Measurements from ENCODE around the gene DGKH. TPM values are rescaled to one million over a fixed set of nuclear protein-coding genes. Genes with fewer than 3 reads are reported as not detected.

The DGKH gene
- total RNA-seq, 1 experiment from 2014 or later: 7.3 TPM

DNA sequence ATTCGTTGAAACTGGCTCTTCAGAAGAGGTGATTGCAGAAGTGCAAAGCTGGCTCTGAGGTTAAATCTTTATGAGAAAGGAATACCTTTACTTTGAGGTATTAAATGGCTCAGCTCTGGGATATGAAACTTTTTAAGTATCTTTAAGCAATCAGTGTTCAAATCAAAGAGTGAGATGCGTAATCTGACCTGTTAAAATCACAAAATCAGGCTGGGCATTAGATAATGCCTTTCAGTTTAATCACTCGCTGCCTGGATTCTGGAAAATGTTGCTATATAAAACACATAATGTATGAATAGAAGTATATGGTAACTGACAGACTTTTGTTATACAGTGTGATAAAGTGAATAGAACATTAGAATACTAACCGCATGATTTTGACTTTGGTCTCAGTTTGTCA, 2.0 kb upstream of the DGKH start:
- DNase-seq: no peak
- H3K9me2 ChIP-seq (replicated peaks; ENCODE audit: insufficient read depth, low read length): no peaks in the 10 kb centered on the region

DNA sequence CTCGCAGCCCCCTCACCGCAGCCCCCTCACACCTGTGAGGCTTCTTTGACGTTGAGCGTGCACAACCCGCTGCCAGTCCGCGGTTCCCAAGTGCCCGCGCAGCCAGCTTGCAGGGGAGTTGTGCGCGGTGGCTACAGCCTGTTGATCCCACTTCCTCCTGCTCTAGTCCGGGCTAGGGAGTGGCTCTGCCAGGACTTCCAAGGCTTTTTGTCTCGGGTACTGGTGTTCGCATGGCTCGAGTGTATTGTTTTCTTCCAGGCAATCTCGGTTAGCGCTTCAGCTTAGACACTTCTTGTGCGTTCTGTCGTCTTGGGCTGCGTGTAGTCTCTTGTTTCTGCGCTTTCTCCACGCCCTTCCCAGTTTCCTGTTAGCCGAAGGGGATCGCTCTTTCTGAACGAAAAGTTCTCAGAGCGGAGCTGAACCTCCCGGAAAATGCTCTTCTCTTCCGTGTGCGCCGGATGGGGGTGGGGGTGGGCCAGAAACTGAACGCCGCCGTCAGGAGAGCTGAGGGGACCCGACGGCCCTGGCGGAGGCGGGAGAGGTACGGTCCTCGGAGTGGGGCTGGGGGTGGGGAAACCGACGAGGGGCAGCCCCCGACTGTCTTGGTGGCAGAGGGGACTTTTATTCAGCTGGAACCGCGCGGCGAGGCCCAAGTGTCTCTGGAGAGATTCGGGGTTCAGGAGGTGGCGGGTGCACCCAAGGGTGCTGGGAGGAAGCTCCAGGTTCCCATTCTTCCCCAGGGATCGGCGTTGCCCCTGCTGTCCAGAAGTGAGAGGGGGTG, 697 bp upstream of the DGKH start:
- Histone ChIP-seq H3K27me3 (ENCODE audit: low read length) (no peaks in the 10 kb centered on the region), H3K79me2 (ENCODE audit: low read length) (no peaks in the 10 kb centered on the region), H3K9me2 (replicated peaks; ENCODE audit: insufficient read depth, low read length) (no peaks in the 10 kb centered on the region), H3K4me2 (ENCODE audit: low read depth, low read length, poor library complexity, severe bottlenecking) (peak overlapping the region; percentile 94), H3K4me1 (ENCODE audit: low read length) (peaks cover 15% of the 10 kb centered on the region), H3K27ac (ENCODE audit: low read length) (no peak overlapping the region), H3K9ac (ENCODE audit: low read length) (peak overlapping the region; percentile 81), H3K4me3 (ENCODE audit: low read length) (peak overlapping the region; percentile 92), H3K9me3 (ENCODE audit: low read length) (no peaks in the 10 kb centered on the region), H4K20me1 (ENCODE audit: insufficient read depth, low read depth, low read length) (peaks cover 22% of the 10 kb centered on the region; the same call in 1 of the 2 replicates), H2AFZ (ENCODE audit: low read length) (peak overlapping the region; percentile 65; the same call in 1 of the 2 replicates), H3K36me3 (ENCODE audit: insufficient read depth, low read length) (no peaks in the 10 kb centered on the region)
- peak; percentile 46 for DNase-seq

More for the DNA sequence above, 2.0 kb upstream of the DGKH start:
- Histone ChIP-seq H3K4me2 (ENCODE audit: low read depth, low read length, poor library complexity, severe bottlenecking) (no peak overlapping the region), H3K79me2 (ENCODE audit: low read length) (no peaks in the 10 kb centered on the region), H3K9ac (ENCODE audit: low read length) (no peak overlapping the region), H3K4me3 (ENCODE audit: low read length) (no peak overlapping the region), H3K4me1 (ENCODE audit: low read length) (peaks cover 21% of the 10 kb centered on the region), H3K27ac (ENCODE audit: low read length) (no peak overlapping the region), H3K9me3 (ENCODE audit: low read length) (no peaks in the 10 kb centered on the region), H3K36me3 (ENCODE audit: insufficient read depth, low read length) (no peaks in the 10 kb centered on the region), H4K20me1 (ENCODE audit: insufficient read depth, low read depth, low read length) (peaks cover 31% of the 10 kb centered on the region), H3K27me3 (ENCODE audit: low read length) (no peaks in the 10 kb centered on the region), H2AFZ (ENCODE audit: low read length) (no peak overlapping the region)

DNA sequence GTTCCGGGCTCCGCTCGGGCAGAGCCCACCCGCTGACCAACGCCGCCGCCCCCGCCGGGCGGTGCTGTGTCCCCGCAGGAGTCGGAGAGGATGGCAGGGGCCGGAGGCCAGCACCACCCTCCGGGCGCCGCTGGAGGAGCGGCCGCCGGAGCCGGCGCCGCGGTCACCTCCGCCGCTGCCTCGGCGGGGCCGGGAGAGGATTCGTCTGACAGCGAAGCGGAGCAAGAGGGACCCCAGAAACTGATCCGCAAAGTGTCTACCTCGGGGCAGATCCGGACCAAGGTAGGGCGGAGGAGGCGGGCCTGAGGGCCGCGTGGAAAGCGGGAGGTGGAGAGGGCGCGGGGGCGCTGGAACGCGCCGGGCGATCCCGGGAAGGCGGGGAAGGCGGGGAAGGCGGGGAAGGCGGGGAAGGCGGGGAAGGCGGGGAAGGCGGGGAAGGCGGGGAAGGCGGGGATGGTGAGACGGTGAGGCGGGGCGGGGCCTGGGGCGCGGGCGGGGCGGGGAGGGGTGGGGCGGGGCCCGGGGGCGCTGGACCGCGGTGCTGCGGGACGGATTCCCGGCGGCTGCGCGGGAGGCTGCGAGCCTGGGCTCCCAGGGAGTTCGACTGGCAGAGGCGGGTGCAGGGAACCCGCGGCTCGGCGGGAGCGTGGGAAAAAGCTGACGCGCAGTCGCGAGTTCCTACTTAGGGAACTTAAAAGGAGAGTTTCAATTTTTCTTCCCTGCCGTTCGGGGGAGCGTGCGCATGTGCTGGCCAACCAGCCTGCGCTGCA, 421 bp downstream of the DGKH start:
- H3K36me3 ChIP-seq (ENCODE audit: insufficient read depth, low read length): no peaks in the 10 kb centered on the region
- H3K9me3 ChIP-seq (ENCODE audit: low read length): no peaks in the 10 kb centered on the region
- no peaks in the 10 kb centered on the region for H3K27me3 ChIP-seq (ENCODE audit: low read length)
- DNase-seq: peak; percentile 77
- peaks cover 15% of the 10 kb centered on the region for H3K4me1 ChIP-seq (ENCODE audit: low read length)
- no peaks in the 10 kb centered on the region for H3K9me2 ChIP-seq (replicated peaks; ENCODE audit: insufficient read depth, low read length)
- H3K4me2 ChIP-seq (ENCODE audit: low read depth, low read length, poor library complexity, severe bottlenecking): peak overlapping the region; percentile 94
- no peaks in the 10 kb centered on the region for H3K79me2 ChIP-seq (ENCODE audit: low read length)
- no peak overlapping the region for H3K27ac ChIP-seq (ENCODE audit: low read length)
- peak overlapping the region; percentile 92 for H3K4me3 ChIP-seq (ENCODE audit: low read length)
- peak overlapping the region; percentile 77 for H2AFZ ChIP-seq (ENCODE audit: low read length)
- 0 out of 2 replicates have a peak, but pooled peaks cover 20% of the 10 kb centered on the region for H4K20me1 ChIP-seq (ENCODE audit: insufficient read depth, low read depth, low read length)
- peak overlapping the region; percentile 81 for H3K9ac ChIP-seq (ENCODE audit: low read length)

DNA sequence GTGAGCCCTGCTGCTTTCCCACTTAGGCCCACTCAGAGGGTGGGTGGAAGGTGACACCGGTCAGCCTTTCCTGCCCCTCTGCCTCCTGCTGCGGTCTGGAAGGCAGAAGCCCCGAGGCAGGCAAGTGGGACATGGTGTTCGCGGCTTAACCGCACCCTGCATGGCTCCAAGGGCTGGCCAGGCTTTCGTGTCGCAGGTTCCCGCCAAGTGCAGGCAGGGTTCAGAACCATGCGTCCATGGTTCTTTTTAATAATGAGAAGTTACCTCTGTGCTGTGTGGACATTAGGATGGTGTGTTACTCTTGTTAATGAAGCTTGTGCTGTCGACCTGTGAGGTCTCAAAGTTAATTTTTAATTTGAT, 986 bp downstream of the DGKH start:
- Histone ChIP-seq H3K79me2 (ENCODE audit: low read length) (no peaks in the 10 kb centered on the region), H3K36me3 (ENCODE audit: insufficient read depth, low read length) (no peaks in the 10 kb centered on the region), H3K4me1 (ENCODE audit: low read length) (peaks cover 15% of the 10 kb centered on the region), H2AFZ (ENCODE audit: low read length) (peak overlapping the region; percentile 77), H3K9me2 (replicated peaks; ENCODE audit: insufficient read depth, low read length) (no peaks in the 10 kb centered on the region), H3K4me3 (ENCODE audit: low read length) (peak overlapping the region; percentile 92), H3K4me2 (ENCODE audit: low read depth, low read length, poor library complexity, severe bottlenecking) (peak overlapping the region; percentile 94), H3K9me3 (ENCODE audit: low read length) (no peaks in the 10 kb centered on the region), H3K27ac (ENCODE audit: low read length) (no peak overlapping the region), H4K20me1 (ENCODE audit: insufficient read depth, low read depth, low read length) (0 out of 2 replicates have a peak, but pooled peaks cover 19% of the 10 kb centered on the region), H3K27me3 (ENCODE audit: low read length) (no peaks in the 10 kb centered on the region), H3K9ac (ENCODE audit: low read length) (peak overlapping the region; percentile 75)
- DNase-seq: peak; percentile 47

DNA sequence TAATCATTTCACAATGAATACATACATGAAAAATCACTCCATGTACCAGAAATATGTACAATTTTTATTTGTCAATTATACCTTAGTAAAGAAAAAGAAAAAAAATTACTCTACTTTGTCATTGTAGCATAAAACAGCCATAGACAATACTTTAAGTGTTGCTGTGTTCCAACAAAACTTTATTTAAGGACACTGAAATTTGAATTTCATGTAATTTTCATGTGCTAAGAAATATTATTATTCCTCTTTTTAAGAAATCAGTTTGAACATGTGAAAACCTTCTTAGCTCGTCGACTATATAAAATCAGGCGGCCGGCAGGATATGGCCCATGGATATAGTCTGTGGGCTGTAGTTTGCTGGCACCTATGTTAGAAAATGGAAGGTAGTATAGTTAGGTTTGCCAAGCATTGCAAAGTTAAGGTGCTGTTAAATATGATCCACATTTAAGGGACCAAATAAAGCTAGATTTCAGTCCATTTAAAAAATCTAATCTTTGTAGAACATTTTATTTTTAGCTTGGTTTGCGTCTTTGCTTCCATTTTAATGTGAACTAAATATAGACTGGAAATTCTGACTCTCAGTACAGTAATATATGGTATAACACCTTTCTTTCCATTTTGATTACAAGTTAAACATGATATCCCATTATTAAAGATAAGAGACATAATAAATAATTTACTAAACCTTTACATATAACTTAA, 6.5 kb downstream of the DGKH start:
- Histone ChIP-seq H2AFZ (ENCODE audit: low read length) (no peak overlapping the region), H3K27me3 (ENCODE audit: low read length) (no peaks in the 10 kb centered on the region), H3K4me3 (ENCODE audit: low read length) (no peak overlapping the region), H3K79me2 (ENCODE audit: low read length) (no peaks in the 10 kb centered on the region), H3K27ac (ENCODE audit: low read length) (no peak overlapping the region), H4K20me1 (ENCODE audit: insufficient read depth, low read depth, low read length) (peaks cover 8% of the 10 kb centered on the region), H3K9me2 (replicated peaks; ENCODE audit: insufficient read depth, low read length) (no peaks in the 10 kb centered on the region), H3K36me3 (ENCODE audit: insufficient read depth, low read length) (no peaks in the 10 kb centered on the region), H3K9ac (ENCODE audit: low read length) (no peak overlapping the region), H3K4me1 (ENCODE audit: low read length) (no peaks in the 10 kb centered on the region; the same call in 1 of the 2 replicates), H3K9me3 (ENCODE audit: low read length) (no peaks in the 10 kb centered on the region), H3K4me2 (ENCODE audit: low read depth, low read length, poor library complexity, severe bottlenecking) (no peak overlapping the region)
- DNase-seq: no peak

DNA sequence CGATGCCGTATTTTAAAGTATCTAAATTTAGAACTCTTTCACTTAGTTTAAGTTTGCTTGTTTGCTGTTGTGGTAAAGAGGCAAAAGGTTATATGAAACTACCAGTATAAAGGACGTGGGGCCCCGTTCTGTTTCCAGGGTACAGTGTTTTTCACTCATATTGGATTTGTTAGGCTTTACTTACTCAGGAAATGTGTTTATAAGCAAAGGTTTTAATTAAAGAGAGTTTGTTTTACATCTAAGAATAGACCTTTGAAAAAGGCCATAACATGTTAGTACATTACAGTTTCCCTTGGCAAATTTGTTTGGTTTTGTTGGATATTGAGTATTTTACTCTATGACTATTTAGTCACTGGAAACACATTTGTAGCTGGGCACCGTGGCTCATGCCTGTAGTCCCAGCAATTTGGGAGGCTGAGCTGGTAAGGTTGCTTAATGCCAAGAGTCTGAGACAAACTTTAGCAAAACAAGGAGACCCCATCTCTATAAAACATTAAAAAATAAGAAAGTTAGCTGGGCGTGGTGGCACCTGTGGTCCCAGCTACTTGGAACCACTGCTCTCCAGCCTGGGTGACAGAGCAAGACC, 7.1 kb downstream of the DGKH start:
- Histone ChIP-seq H3K9me3 (ENCODE audit: low read length) (no peaks in the 10 kb centered on the region), H3K4me1 (ENCODE audit: low read length) (no peaks in the 10 kb centered on the region), H3K79me2 (ENCODE audit: low read length) (no peaks in the 10 kb centered on the region), H3K4me3 (ENCODE audit: low read length) (no peak overlapping the region), H4K20me1 (ENCODE audit: insufficient read depth, low read depth, low read length) (peaks cover 8% of the 10 kb centered on the region), H3K4me2 (ENCODE audit: low read depth, low read length, poor library complexity, severe bottlenecking) (no peak overlapping the region), H3K9ac (ENCODE audit: low read length) (no peak overlapping the region), H3K27ac (ENCODE audit: low read length) (no peak overlapping the region), H3K36me3 (ENCODE audit: insufficient read depth, low read length) (no peaks in the 10 kb centered on the region), H3K27me3 (ENCODE audit: low read length) (no peaks in the 10 kb centered on the region), H3K9me2 (replicated peaks; ENCODE audit: insufficient read depth, low read length) (no peaks in the 10 kb centered on the region), H2AFZ (ENCODE audit: low read length) (no peak overlapping the region)
- no peak for DNase-seq

DNA sequence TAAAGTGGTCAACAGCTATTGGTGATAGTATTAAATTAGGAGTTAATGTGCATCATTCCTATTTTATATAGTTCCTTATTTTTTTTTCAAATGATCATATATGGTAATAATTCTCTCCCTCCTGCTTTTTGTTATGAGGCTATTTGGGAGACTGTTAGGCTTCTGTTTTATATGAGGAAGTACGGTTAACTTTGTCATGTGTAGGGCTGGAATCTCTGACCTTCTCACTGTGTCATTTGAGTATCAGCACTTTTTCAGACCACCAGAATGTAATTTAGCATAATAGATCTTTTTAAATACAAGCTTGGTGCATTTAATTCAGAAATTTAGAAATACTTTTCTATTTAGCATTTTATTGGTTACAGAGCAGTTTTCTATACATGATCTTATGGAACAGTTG, 7.7 kb downstream of the DGKH start:
- Histone ChIP-seq H3K4me2 (ENCODE audit: low read depth, low read length, poor library complexity, severe bottlenecking) (no peak overlapping the region), H2AFZ (ENCODE audit: low read length) (no peak overlapping the region), H3K36me3 (ENCODE audit: insufficient read depth, low read length) (no peaks in the 10 kb centered on the region), H3K4me3 (ENCODE audit: low read length) (no peak overlapping the region), H3K27me3 (ENCODE audit: low read length) (no peaks in the 10 kb centered on the region), H3K4me1 (ENCODE audit: low read length) (peaks cover under 1% of the 10 kb centered on the region; the same call in 1 of the 2 replicates), H3K9ac (ENCODE audit: low read length) (no peak overlapping the region), H4K20me1 (ENCODE audit: insufficient read depth, low read depth, low read length) (peaks cover 8% of the 10 kb centered on the region), H3K27ac (ENCODE audit: low read length) (no peak overlapping the region), H3K79me2 (ENCODE audit: low read length) (no peaks in the 10 kb centered on the region), H3K9me3 (ENCODE audit: low read length) (no peaks in the 10 kb centered on the region), H3K9me2 (replicated peaks; ENCODE audit: insufficient read depth, low read length) (no peaks in the 10 kb centered on the region)
- DNase-seq: no peak
